ENCODE data around the gene FBXW10B.

- TF ChIP-seq CTCF (IDR thresholded peaks at IDR 0.05) (no peak), REST (IDR thresholded peaks at IDR 0.05; ENCODE audit: insufficient read depth in 1 of 2, low read depth in 2 of 2, low read length in 1 of 2) (no peak), POLR2AphosphoS5 (IDR thresholded peaks at IDR 0.05; ENCODE audit: low read depth, low read length) (peak; percentile 68; the same call in 1 of the 2 replicates), TCF7L2 (IDR thresholded peaks at IDR 0.05; ENCODE audit: low read depth, low read length) (no peak), SIN3A (IDR thresholded peaks at IDR 0.05; ENCODE audit: borderline replicate concordance, insufficient read depth, low read depth, low read length) (0 out of 2 replicates have a peak, but pooled peaks have one; percentile 34)
Observed at GRCh38 chr17:15651583-15652110, 32.1 kb upstream of the FBXW10B start.

Data from Panc1 (cell line).